B cell (primary cell): Measurements from ENCODE around the gene GIMAP2. TPM values are rescaled to one million over a fixed set of nuclear protein-coding genes. Genes with fewer than 3 reads are reported as not detected.
"Not testable (repeated sequence)": the region's sequence is repeated elsewhere in the genome, so short reads cannot be mapped to it uniquely, and the experiment has no call there.

Experiments
- ATAC-seq: fragments of 200-7000 bp; cut with Tn5 transposase; one replicate; pipeline ENCODE4 v1.10.0; 2021; ENCODE audit warnings: low read depth, mild to moderate bottlenecking, moderate number of reproducible peaks, moderate library complexity
- CTCF ChIA-PET: fragments of 350-600 bp; sonication (Branson Sonifier 250); formaldehyde crosslinking; loops from one replicate; lab custom pipeline; 2021; ENCODE audit warnings: antibody characterized with exemption, inconsistent platforms; lab: Charles Lee
- POLR2A ChIA-PET: fragments of 350-600 bp; sonication (Branson Sonifier 250); formaldehyde crosslinking; loops from one replicate; lab custom pipeline; 2021; ENCODE audit warnings: antibody characterized with exemption; lab: Charles Lee
- DNase-seq: peaks from one replicate; pipeline ENCODE4 v3.0.0; 2013
- H2AFZ ChIP-seq: 2 replicates; pipeline ENCODE4 v1.6.1; 2012; ENCODE audit warnings: mild to moderate bottlenecking, low read depth, low read length; ENCODE audit not compliant: insufficient read depth, poor library complexity, severe bottlenecking
- H3K27ac ChIP-seq, 2 donors: 1 replicate in 1 of 2; 2 replicates in 1 of 2; pipeline ENCODE4 v1.5.1; 2012 to 2013; ENCODE audit warnings: low read length in 2 of 2, mild to moderate bottlenecking in 2 of 2, moderate library complexity in 1 of 2
- H3K27me3 ChIP-seq, 4 experiments: fragments of 200-600 bp in 1 of 4; sonication (generic) in 1 of 4; replicated peaks in 1 of 4; 1 replicate in 2 of 4; 2 replicates in 2 of 4; pipeline versions ENCODE4 v1.6.1 to v1.7.0; 2013 to 2016; ENCODE audit warnings: low read length in 3 of 4, mild to moderate bottlenecking in 2 of 4, mixed read lengths in 1 of 4, moderate library complexity in 1 of 4; ENCODE audit not compliant: insufficient read depth in 4 of 4, control insufficient read depth in 3 of 4; ENCODE audit errors: control extremely low read depth in 1 of 4
- H3K36me3 ChIP-seq, 2 experiments: replicated peaks in 1 of 2; 1 replicate in 1 of 2; 2 replicates in 1 of 2; pipeline versions ENCODE4 v1.6.1 to v1.7.1; 2013; ENCODE audit warnings: low read length in 1 of 2; ENCODE audit not compliant: insufficient read depth in 2 of 2, control insufficient read depth in 1 of 2; ENCODE audit errors: control extremely low read depth in 1 of 2, extremely low read depth in 1 of 2
- H3K4me1 ChIP-seq, 2 donors: fragments of 200-600 bp in 1 of 2; sonication (generic) in 1 of 2; 1 replicate in 1 of 2; 2 replicates in 1 of 2; pipeline versions ENCODE4 v1.5.1 to v1.6.1; 2013 to 2017; ENCODE audit warnings: low read length in 2 of 2; ENCODE audit not compliant: control insufficient read depth in 2 of 2, insufficient read depth in 2 of 2
- H3K4me2 ChIP-seq: replicated peaks from 2 replicates; pipeline ENCODE3; 2012; ENCODE audit warnings: mild to moderate bottlenecking, low read depth, low read length; ENCODE audit not compliant: poor library complexity, severe bottlenecking
- H3K4me3 ChIP-seq, 5 experiments: fragments of 200-600 bp in 1 of 5; sonication (generic) in 1 of 5; 1 replicate in 3 of 5; 2 replicates in 2 of 5; pipeline versions ENCODE4 v1.5.1 to v1.7.0; 2011 to 2016; ENCODE audit warnings: low read length in 4 of 5, mild to moderate bottlenecking in 4 of 5, low read depth in 2 of 5, control low read depth in 1 of 5, moderate library complexity in 1 of 5; ENCODE audit not compliant: insufficient read depth in 1 of 5; ENCODE audit errors: control extremely low read depth in 1 of 5, extremely low read depth in 1 of 5
- H3K79me2 ChIP-seq: fragments of 200-600 bp; sonication (generic); one replicate; pipeline ENCODE4 v1.6.0; 2016; ENCODE audit warnings: low read length; ENCODE audit not compliant: control insufficient read depth, insufficient read depth
- H3K9ac ChIP-seq: fragments of 200-600 bp; sonication (generic); 2 replicates; pipeline ENCODE4 v1.6.1; 2017; ENCODE audit warnings: mild to moderate bottlenecking, low read length, moderate library complexity
- H3K9me3 ChIP-seq, 3 donors: one replicate each; pipeline versions ENCODE4 v1.6.1 to v1.7.1; 2013; ENCODE audit warnings: low read length in 2 of 3; ENCODE audit not compliant: control insufficient read depth in 2 of 3, insufficient read depth in 1 of 3; ENCODE audit errors: control extremely low read depth in 1 of 3
- H4K20me1 ChIP-seq: 2 replicates; pipeline ENCODE4 v1.6.0; 2012; ENCODE audit warnings: mild to moderate bottlenecking, low read length; ENCODE audit not compliant: insufficient read depth, control insufficient read depth, poor library complexity, severe bottlenecking
- H3K27ac Mint-ChIP-seq: one replicate; pipeline ENCODE4 v1.8.0; 2021; ENCODE audit warnings: mixed read lengths
- H3K27me3 Mint-ChIP-seq: one replicate; pipeline ENCODE4 v1.8.0; 2021; ENCODE audit warnings: mixed read lengths
- H3K4me1 Mint-ChIP-seq: one replicate; pipeline ENCODE4 v1.8.0; 2021; ENCODE audit warnings: mixed read lengths
- H3K4me3 Mint-ChIP-seq: one replicate; pipeline ENCODE4 v1.8.0; 2021; ENCODE audit warnings: mixed read lengths
- H3K9me3 Mint-ChIP-seq: one replicate; pipeline ENCODE4 v1.8.0; 2022; ENCODE audit warnings: mixed read lengths; ENCODE audit not compliant: insufficient read depth
- WGBS: methylation state at CpG from one replicate; pipeline ENCODE4 v1.1.5; 2013; ENCODE audit warnings: missing lambda C conversion rate; ENCODE audit not compliant: insufficient coverage; 5-methylcytosine and 5-hydroxymethylcytosine counted together
- intact Hi-C: fragments of 100-400 bp; cut with micrococcal nuclease; formaldehyde crosslinking; loops from one replicate; pipeline ENCODE4 v1.10.0; 2022
- polyA plus RNA-seq: library from polyadenylated mRNA; depleted of rRNA; stranded (reverse); fragments of >200 nt; gene quantifications from 2 replicates; pipeline ENCODE4 v1.2.3, GENCODE V29; 2012
- total RNA-seq, 2 donors: library from RNA; stranded (reverse); fragments of 120-200 nt in 1 of 2; gene quantifications; 1 replicate in 1 of 2; 2 replicates in 1 of 2; pipeline versions ENCODE4 v1.2.3 to v1.2.4, GENCODE V29; 2013 to 2022

Gene GIMAP2
- total and polyA plus RNA-seq, 2 donors (not counting 1 experiment from before 2014, with no cell fraction given): 13.2 to 18.1 TPM

DNA sequence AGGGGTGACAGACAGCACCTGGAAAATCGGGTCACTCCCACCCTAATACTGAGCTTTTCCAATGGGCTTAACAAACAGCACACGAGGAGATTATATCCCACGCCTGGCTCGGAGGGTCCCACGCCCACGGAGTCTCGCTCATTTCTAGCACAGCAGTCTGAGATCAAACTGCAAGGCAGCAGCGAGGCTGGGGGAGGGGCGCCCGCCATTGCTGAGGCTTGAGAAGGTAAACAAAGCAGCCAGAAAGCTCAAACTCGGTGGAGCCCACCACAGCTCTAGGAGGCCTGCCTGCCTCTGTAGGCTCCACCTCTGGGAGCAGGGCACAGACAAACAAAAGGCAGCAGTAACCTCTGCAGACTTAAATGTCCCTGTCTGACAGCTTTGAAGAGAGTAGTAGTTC, 6.9 kb upstream of the GIMAP2 start:
- H3K27ac ChIP-seq, H3K9ac ChIP-seq, H3K27ac Mint-ChIP-seq, H3K4me3 Mint-ChIP-seq, H3K79me2 ChIP-seq, H4K20me1 ChIP-seq, ATAC-seq, H3K9me3 Mint-ChIP-seq, H3K36me3 ChIP-seq, intact Hi-C loops, H3K27me3 ChIP-seq, H3K9me3 ChIP-seq, H3K4me2 ChIP-seq, H3K4me3 ChIP-seq, CTCF ChIA-PET, H2AFZ ChIP-seq, DNase-seq, POLR2A ChIA-PET, H3K27me3 Mint-ChIP-seq: not testable (repeated sequence)
- peaks cover 13% of the 10 kb centered on the region for H3K4me1 Mint-ChIP-seq
- 95% methylated on average over 8 of the region's 11 CpGs for WGBS
- H3K4me1 ChIP-seq: peaks cover 7 to 14% of the 10 kb centered on the region in 2 donors

DNA sequence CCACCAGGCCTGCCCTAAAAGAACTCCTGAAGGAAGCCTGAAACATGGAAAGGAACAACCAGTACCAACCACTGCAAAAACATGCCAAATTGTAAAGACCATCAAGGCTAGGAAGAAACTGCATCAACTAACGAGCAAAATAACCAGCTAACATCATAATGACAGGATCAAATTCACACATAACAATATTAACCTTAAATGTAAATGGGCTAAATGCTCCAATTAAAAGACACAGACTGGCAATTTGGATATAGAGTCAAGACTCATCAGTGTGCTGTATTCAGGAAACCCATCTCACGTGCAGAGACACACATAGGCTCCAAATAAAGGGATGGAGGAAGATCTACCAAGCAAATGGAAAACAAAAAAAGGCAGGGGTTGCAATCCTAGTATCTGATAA, 5.1 kb upstream of the GIMAP2 start:
- intact Hi-C loops, H3K4me3 Mint-ChIP-seq, H3K27me3 ChIP-seq, H3K9me3 Mint-ChIP-seq, H3K9ac ChIP-seq, H3K36me3 ChIP-seq, H4K20me1 ChIP-seq, H3K79me2 ChIP-seq, H3K27ac Mint-ChIP-seq, H3K27me3 Mint-ChIP-seq, H3K27ac ChIP-seq, CTCF ChIA-PET, DNase-seq, H3K9me3 ChIP-seq, H2AFZ ChIP-seq, POLR2A ChIA-PET, H3K4me3 ChIP-seq, ATAC-seq, H3K4me2 ChIP-seq: not testable (repeated sequence)
- H3K4me1 ChIP-seq: peaks cover 14 to 20% of the 10 kb centered on the region in 2 donors
- H3K4me1 Mint-ChIP-seq: peaks cover 20% of the 10 kb centered on the region
- no CpG with 5 or more reads among the region's 2 CpGs for WGBS
